Erythroblast (primary cell): ENCODE results near the gene AP2A2.

Source experiments
- DNase-seq, 2 experiments: peaks; one replicate each; lab custom pipeline; 2025; lab: John Stamatoyannopoulos, UW
- GATA1 ChIP-seq: IDR thresholded peaks from 2 replicates; pipeline ENCODE4 v1.6.1; 2011; ENCODE audit warnings: low read depth, mild to moderate bottlenecking, control low read depth, low read length, moderate library complexity
- POLR2A ChIP-seq: IDR thresholded peaks from 2 replicates; pipeline ENCODE4 v1.6.1; 2011; ENCODE audit warnings: mild to moderate bottlenecking, low read length

The AP2A2 gene

GRCh38 chr11:986270-986951 lies 60.7 kb downstream of the AP2A2 start:
- TF ChIP-seq GATA1 (no peak), POLR2A (no peak)
- no peak for DNase-seq

GRCh38 chr11:986952-987305 lies 61.3 kb downstream of the AP2A2 start:
- DNase-seq, result no peak
- TF ChIP-seq POLR2A, result no peak
- no peak for TF ChIP-seq GATA1

- TF ChIP-seq GATA1 (no peak), POLR2A (no peak)
These were observed 62.0 kb downstream of the AP2A2 start for GRCh38 chr11:987671-988070.

GRCh38 chr11:990101-990500 lies 64.4 kb downstream of the AP2A2 start:
- no peak for DNase-seq
- TF ChIP-seq POLR2A (no peak), GATA1 (no peak)

More at GRCh38 chr11:987671-988070, 62.0 kb downstream of the AP2A2 start:
- DNase-seq, result no peak

- no peak for DNase-seq
- TF ChIP-seq GATA1 (no peak), POLR2A (no peak)
These were observed 65.4 kb downstream of the AP2A2 start for GRCh38 chr11:991034-991433.

- DNase-seq, result no peak
- TF ChIP-seq POLR2A, result no peak
These were observed 66.1 kb downstream of the AP2A2 start for GRCh38 chr11:991711-992307.

GRCh38 chr11:992577-992976 lies 66.9 kb downstream of the AP2A2 start:
- TF ChIP-seq POLR2A (no peak), GATA1 (no peak)
- no peak for DNase-seq

GRCh38 chr11:993632-994167 lies 68.0 kb downstream of the AP2A2 start:
- no peak for DNase-seq
- TF ChIP-seq GATA1 (no peak), POLR2A (no peak)

DNA sequence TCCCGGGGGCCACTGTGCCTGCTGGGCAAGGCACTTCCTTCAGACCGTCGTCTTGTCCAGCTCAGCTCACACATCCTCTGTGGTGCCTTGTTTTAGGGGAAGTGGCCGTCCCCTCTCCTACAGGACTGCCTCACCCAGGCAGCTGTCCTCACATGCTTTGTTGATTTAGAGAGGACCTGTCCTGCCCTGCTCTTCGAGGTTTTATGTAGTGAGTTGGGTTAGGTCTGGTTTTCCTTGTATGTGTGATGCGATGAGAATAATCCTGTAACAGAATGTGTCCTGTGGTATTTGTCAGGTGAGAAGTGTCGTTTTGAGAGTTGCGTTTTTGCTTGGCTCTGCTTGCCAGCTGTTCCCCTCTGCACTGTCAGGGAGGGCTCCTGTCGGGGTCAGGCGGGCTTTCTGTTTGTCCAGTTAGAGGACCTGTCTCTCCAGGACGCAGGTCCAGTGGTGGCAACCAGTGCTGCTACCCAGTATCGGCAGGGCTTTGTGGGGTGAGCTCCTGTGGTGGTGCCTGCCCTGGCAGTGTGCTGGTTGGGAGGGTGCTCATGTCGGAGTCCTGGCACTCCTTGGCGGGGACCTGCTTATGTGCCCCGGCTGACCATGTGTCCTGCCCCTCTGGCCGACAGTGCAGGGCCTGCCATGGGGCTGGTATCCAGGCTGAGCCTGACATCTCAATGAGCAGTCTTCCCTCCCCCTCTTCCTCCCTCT lies 69.5 kb downstream of the AP2A2 start:
- no peak for TF ChIP-seq GATA1
- no peak for TF ChIP-seq POLR2A
- DNase-seq, result no peak

DNA sequence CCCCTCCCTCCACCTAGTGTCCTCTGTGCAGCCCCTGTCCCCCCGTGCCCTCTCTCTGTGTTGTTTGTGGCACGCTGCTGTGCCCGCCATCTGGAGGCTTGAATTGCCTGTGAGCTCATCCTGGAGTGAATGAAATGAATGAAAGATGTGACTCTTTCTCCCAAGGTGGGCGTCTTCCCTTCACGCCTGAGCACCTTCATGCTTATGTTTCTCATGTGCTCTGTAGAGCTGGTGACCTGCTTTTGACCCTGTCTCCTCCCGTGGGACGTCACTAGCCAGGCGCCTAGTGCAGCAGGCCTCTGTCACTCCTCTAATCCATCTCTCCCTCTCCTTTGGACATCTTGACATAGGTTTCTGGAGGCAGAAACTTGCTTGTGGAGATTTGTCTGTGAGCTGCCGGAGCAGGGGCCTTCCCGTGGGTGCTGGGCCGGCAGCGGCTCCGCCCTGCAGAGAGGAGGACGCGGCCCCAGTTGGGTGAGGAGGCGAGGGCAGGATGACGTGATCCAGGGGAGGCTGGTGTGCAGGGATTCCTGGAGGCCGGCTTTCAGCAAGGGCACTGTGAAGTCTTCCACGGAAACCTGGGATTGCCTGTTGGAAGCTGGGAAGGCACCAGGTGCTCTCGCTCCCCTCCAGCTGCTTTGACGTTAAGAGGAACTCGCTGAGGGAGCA lies 70.2 kb downstream of the AP2A2 start:
- TF ChIP-seq POLR2A, result no peak
- no peak for TF ChIP-seq GATA1
- DNase-seq, result no peak

- no peak for DNase-seq
- TF ChIP-seq GATA1 (no peak), POLR2A (no peak)
These were observed 71.0 kb downstream of the AP2A2 start for GRCh38 chr11:996681-997080.

DNA sequence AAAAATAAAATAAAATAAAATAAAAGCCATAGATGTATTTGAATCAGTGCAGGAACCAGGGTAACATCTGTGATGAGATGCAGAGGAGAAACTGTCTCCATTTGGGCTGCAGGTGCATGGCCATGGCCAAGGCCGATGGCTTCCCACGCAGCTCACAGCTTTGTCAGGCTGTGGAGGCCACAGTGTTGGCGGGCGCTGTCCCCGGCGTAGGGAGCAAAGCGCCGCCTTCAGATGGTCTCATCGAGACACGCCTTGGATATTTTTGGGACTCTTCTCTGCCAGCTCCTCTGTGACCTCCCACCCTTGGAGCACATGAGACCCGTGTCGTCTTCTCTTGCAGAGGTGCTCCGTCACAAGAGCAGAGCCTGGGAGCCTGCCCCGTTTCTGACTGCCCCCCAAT lies 72.2 kb downstream of the AP2A2 start:
- no peak for TF ChIP-seq POLR2A
- no peak for TF ChIP-seq GATA1

DNA sequence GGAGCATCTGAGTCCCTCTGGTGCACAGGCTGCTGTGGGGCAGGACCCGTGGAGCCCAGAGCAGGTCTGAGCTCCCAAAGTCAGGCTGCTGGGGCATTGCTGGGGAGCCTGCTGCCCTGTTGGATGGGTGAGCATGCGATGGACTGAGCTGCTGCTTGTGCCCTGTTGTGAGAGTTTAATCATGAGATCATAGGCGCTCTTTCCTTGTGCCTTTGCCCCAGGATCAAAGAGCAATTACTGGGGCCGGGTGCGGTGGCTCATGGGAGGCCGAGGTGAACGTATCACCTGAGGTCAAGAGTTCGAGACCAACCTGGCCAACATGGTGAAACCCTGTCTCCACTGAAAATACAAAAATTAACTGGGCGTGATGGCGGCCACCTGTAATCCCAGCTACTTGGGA lies 73.3 kb downstream of the AP2A2 start:
- no peak for DNase-seq

More for the DNA sequence above, 72.2 kb downstream of the AP2A2 start:
- DNase-seq, result no peak

More for the DNA sequence above, 73.3 kb downstream of the AP2A2 start:
- TF ChIP-seq POLR2A, result no peak
- no peak for TF ChIP-seq GATA1
